HG03066 (cell line): ENCODE measurements around the gene IKBKE.
"Not testable (repeated sequence)": the region's sequence is repeated elsewhere in the genome, so short reads cannot be mapped to it uniquely, and the experiment has no call there.

Experiments
- ATAC-seq: cut with Tn5 transposase; IDR thresholded peaks from one replicate; pipeline ENCODE4 v1.9.1; 2021; ENCODE audit warnings: low read depth; ENCODE audit not compliant: unreplicated experiment

Gene IKBKE

GRCh38 chr1:206472024-206472423 is 1.7 kb downstream of the IKBKE start:
- no peak for ATAC-seq

DNA sequence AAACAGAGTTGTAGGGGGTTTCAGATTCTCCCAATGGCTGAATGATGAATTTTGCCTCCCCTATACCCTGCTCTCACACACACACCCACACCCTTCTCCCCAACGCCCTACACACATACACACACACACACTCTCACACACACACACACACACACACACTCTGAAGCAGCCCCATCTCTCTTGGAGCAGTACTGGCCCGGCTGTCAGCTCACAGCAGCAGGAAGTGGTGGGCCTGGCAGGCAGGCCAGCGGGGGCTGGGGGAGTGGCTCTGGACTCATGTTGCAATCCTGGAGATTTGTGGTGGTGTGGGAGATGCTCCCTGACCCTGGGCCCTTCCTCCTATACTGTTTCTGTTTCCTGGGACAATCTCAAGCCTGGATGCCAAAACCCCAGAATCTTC is 2.2 kb downstream of the IKBKE start:
- no peak for ATAC-seq

DNA sequence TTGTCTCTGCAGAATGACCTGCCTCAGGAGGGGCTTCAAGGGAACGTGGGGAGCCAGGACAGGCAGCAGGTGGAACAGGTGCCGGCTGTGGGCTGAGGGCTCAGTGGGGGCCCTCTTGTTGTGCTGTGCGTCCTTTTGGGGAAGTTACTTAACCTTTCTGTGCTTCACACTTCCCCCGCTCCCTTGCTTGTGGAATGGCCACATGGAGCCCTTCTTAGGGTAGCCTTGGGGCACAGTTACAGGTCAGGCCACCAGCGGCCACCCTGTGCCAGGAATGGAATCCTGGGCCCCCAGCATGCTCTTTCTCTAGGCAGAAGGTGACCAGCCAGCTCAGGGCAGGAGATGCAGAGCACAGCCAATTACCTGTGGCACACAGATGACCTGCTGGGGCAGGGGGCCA is 2.6 kb downstream of the IKBKE start:
- no peak for ATAC-seq

- ATAC-seq: no peak
Observed at GRCh38 chr1:206476058-206476457, 5.8 kb downstream of the IKBKE start.

- ATAC-seq: no peak
Observed at GRCh38 chr1:206476591-206476990, 6.3 kb downstream of the IKBKE start.

DNA sequence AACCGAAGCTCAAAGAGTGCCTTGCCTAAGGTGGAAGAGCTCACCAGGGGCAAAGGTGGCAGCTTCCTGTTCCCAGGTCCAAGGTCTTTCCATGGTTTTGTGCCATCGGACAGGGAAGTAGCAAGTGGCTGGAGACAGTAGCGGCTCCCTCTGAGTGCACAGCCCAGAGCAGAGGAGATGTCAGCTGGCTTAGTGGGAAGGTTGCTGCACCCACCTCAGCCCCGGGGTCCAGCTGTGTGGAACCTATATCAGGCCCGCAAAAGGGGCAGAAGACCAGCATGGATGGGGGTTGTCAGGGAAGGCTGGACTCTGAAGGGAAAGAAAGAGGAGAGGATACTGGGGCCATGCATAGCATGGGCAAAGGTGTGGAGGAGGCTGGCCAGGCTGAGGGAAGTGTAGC is 6.8 kb downstream of the IKBKE start:
- no peak for ATAC-seq

DNA sequence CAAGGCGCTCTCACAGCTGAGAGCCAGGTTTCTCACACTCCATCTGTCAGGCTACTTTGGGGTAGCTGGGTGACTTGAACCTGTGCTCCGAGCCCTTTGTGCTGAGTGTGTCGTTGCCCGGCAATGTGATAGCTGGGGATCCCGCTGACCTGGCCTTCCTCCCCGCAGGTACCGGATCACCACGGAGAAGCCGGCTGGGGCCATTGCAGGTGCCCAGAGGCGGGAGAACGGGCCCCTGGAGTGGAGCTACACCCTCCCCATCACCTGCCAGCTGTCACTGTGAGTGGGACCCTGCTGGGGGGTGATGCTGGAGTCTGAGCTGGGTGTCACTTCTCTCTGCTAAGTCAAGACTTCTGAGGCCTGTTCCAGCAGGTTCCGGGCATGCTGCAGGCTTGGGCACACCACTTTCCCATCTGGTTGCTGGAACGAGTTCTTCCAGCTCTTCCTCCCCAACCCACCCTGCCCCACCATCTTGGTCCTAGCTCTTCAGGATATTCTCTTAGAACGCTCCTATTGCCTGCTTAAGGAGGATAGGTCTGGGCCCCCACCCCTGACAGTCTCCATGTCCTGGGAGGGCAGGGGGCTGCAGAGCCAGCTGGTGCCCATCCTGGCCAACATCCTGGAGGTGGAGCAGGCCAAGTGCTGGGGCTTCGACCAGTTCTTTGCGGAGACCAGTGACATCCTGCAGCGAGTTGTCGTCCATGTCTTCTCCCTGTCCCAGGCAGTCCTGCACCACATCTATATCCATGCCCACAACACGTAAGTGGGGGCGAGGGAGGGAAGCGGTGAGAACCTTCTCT is 7.5 kb downstream of the IKBKE start:
- no peak for ATAC-seq

DNA sequence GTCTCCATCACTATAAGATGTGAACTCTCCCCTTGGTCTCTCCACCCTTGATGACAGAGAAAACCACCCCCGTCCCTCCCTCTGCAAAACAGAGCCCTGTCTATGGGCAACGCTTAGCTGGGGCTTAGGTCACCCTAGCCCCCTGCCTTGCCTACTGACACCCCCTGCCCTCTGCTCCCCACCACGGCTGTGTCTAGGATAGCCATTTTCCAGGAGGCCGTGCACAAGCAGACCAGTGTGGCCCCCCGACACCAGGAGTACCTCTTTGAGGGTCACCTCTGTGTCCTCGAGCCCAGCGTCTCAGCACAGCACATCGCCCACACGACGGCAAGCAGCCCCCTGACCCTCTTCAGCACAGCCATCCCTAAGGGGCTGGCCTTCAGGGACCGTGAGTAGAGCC is 8.5 kb downstream of the IKBKE start:
- no peak for ATAC-seq

DNA sequence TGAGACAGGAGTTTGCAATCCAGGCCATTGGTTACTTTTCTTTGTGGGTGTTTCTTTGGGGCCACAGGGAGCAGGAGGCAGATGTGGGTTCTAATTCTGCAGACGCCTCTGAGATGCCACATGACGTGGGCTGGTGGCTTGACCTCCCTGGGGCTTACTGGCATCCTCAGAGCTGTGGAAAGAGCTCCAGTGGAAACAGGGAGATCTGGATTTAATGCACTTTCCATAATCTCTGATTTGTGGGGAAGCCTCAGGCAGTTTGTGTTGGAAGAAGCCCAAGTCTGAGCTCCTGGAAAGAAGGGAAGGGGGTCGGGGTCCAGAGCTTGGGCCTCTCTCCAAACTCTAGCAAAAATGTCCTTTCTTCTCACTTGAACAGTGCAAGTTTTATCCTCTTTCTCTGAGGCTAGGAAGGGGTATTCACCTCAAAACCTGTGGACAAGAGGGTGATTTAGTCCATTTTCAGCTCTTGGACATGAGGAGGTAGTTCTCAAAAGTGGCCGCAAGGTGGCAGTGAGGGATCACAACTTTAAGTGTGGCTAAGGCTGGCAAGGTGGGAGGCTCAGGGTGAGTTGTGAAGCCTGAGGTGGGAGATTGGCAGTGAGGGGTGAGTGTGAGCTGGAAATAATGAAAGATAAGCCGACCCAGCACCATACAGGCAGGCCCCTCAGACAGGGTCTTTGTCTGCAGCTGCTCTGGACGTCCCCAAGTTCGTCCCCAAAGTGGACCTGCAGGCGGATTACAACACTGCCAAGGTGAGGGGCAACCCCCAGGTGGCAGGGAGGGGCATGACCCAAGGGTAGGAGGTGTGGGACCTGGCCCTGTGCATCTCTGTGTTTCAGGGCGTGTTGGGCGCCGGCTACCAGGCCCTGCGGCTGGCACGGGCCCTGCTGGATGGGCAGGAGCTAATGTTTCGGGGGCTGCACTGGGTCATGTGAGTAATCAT is 9.2 kb downstream of the IKBKE start:
- ATAC-seq: no peak

DNA sequence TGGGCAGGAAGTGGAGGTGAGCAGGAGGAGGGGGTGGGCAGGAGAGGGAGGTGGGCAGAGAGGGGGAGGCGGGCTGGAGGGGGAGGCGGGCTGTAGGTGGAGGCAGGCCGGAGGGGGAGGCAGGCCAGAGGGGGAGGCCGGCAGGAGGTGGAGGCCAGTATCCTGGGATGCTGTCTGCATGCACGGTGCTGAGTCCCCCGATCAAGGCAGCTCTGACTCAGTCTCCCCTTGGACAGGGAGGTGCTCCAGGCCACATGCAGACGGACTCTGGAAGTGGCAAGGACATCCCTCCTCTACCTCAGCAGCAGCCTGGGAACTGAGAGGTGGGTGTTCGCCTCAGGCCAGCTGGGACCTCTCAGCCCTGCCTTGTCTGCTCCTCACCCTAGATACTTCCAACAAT is 9.9 kb downstream of the IKBKE start:
- no peak for ATAC-seq

GRCh38 chr1:206482611-206483010 is 12.3 kb downstream of the IKBKE start:
- ATAC-seq: no peak

- not testable (repeated sequence) for ATAC-seq
Observed at GRCh38 chr1:206483864-206484263, 13.6 kb downstream of the IKBKE start.

DNA sequence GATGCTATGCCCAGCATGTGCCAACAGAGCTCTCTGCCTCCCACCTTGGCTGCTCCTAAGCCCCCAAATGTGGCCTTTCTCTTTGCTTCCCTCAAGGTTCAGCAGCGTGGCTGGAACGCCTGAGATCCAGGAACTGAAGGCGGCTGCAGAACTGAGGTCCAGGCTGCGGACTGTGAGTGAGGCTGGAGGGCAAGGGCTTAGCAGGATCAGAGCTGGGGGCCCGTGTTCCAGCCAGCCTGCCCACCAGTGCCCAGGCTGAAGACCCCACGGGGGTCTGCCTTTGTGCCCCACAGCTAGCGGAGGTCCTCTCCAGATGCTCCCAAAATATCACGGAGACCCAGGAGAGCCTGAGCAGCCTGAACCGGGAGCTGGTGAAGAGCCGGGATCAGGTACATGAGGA is 14.6 kb downstream of the IKBKE start:
- ATAC-seq: no peak

DNA sequence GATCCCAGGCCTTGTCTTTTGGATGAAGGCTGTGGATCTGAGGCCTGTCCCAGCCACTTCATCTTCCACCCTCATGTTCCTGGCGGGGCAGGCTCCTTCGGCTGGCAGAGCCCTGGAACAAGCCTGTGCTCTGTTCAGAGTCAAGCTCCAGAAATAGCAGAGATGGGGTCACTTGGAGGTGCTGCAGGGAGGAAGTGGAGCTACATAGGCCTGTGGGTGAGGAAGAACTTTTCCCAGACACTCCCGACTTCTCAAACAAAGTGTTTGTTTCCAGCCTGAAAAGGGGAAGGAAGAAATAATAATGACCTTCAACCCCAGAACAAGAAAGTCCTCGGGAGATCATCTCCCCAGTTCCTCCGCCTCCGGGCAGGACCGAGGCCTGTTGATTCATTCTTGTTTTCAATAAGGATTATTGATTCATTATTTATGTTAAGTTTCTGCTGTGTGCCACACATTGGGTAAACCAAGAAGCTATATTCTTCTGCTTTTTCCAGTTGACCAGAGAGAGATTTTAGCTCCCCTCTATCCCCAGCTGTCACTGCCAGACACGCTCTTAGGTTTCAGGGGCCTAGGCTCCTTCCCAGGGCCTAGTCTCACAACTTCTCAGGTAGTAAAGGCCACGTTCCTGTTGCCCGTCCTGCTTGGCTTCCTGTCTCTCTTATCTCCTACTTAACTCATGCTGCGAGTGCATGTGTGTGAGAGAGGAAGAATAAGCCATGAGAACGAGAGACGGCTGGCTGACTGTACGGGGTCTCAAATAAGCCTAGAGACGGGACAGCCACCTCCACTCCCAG is 16.9 kb downstream of the IKBKE start:
- no peak for ATAC-seq

DNA sequence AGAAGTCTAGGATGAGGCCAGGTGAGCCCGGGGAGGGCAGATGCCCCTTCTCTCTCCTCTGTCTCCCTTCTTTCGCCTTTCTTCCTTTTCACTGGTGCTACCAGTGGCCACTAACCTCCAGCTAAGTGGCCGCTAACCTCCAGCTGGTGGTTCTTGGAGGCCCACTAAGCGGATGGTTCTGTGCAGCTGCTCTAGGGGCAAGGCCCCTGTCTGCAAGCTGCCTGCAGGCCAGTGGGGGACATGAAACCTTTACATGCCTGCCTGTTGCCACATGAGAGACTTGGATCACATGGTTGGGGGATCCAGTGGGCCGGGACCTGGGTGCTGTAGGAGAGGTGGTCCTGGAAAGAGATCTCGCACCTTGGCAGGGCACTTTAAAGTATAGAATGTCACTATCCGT is 17.7 kb downstream of the IKBKE start:
- ATAC-seq: no peak

DNA sequence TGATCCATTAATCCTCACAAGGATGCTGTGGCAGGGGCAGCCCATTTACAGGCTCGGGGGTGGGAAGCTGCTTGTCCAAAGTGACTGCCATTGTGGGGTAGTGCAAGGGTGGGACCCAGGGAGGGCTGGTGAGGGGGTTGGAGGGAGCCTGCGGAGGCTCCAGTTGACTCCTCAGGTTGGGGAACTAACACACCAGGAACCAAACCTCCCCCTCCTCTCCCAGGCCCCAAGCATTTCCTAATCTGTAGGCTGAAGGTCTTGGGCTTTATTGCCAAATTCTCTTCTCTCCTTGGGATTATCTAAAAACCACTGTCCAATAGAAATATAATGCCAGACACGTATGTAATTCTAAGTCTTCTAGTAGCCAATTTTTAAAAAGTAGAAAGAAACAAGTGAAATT is 18.2 kb downstream of the IKBKE start:
- ATAC-seq: no peak

GRCh38 chr1:206489980-206490770 is 19.9 kb downstream of the IKBKE start:
- ATAC-seq: no peak

DNA sequence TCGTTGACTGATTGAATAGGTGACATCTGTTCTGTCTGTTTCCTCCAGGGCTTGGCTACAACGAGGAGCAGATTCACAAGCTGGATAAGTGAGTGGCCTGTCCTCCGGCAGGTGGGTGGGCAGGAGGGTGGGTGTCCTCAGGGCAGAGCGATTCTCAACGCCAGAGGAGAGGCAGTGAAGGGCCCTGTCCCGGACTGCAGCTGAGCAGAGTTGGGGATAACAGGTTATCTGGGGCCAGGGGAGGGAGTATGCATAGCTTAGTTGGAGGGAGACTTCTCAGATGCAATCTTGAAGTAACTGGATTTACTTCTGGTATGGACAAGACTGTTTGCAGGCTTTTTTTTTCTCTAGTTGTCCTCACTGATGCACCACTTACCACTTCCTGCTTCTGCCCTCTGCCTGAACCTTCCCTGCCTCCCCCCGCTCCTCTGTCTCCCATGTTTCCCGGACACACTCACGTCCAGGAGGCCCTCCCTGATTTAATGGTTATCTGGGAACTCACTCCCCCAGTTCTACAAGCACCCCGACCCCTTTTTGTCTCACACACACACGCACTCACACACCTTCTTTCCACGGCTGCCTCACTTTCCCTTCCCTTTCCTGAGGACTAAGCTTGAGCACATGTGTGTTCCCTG is 20.6 kb downstream of the IKBKE start:
- no peak for ATAC-seq

DNA sequence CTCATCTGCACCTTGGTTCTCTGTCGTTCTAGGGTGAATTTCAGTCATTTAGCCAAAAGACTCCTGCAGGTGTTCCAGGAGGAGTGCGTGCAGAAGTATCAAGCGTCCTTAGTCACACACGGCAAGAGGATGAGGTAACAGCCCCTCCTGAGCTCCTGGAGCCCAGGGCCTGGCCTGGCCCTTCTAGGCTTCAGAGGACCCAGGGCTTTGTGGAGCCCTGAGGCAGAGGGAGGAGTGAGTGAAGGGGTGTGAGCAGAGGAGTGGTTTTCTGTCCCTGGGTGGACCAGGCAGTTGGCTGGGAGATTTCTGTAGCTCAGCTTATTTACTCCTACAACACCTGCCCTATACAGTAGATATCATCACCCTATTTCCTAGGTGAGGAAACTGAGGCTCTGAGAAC is 21.3 kb downstream of the IKBKE start:
- ATAC-seq: no peak

- no peak for ATAC-seq
Observed at GRCh38 chr1:206492589-206492988, 22.3 kb downstream of the IKBKE start.
